CD4-positive, alpha-beta T cell (primary cell): Measurements from ENCODE around the gene AQP9. TPM values are rescaled to one million over a fixed set of nuclear protein-coding genes. Genes with fewer than 3 reads are reported as not detected.

ENCODE experiments used
- ATAC-seq: fragments of 200-7000 bp; cut with Tn5 transposase; one replicate; pipeline ENCODE4 v1.10.0; 2022; ENCODE audit warnings: mild to moderate bottlenecking; ENCODE audit not compliant: poor library complexity
- CTCF ChIA-PET: fragments of 350-600 bp; sonication (Branson Sonifier 250); formaldehyde crosslinking; loops from one replicate; lab custom pipeline; 2021; ENCODE audit warnings: antibody characterized with exemption, inconsistent platforms; lab: Charles Lee
- POLR2A ChIA-PET: fragments of 350-600 bp; sonication (Branson Sonifier 250); formaldehyde crosslinking; loops from one replicate; lab custom pipeline; 2021; ENCODE audit warnings: antibody characterized with exemption, inconsistent platforms; lab: Charles Lee
- DNase-seq, 14 experiments: peaks; one replicate each; pipeline ENCODE4 v3.0.0-alpha.2; 2013 to 2020; ENCODE audit warnings: mixed read lengths in 2 of 14
- H3K27ac ChIP-seq, 2 donors: one replicate each; pipeline versions ENCODE4 v1.5.1 to v1.7.0; 2013; ENCODE audit warnings: low read length in 2 of 2, low read depth in 1 of 2, mild to moderate bottlenecking in 1 of 2
- H3K27me3 ChIP-seq, 2 experiments: 1 replicate in 1 of 2; 2 replicates in 1 of 2; pipeline versions ENCODE4 v1.6.1 to v1.7.0; 2013; ENCODE audit warnings: low read length in 2 of 2, control low read depth in 1 of 2, mild to moderate bottlenecking in 1 of 2, moderate library complexity in 1 of 2; ENCODE audit not compliant: insufficient read depth in 2 of 2, control insufficient read depth in 1 of 2
- H3K36me3 ChIP-seq: one replicate; pipeline ENCODE4 v1.6.1; 2013; ENCODE audit warnings: low read length, control low read depth; ENCODE audit not compliant: insufficient read depth
- H3K4me1 ChIP-seq: one replicate; pipeline ENCODE4 v1.6.1; 2013; ENCODE audit warnings: low read length, control low read depth; ENCODE audit not compliant: insufficient read depth
- H3K4me3 ChIP-seq: one replicate; pipeline ENCODE4 v1.5.1; 2013; ENCODE audit warnings: mild to moderate bottlenecking, low read length, moderate library complexity
- H3K9me3 ChIP-seq, 2 experiments: 1 replicate in 1 of 2; 2 replicates in 1 of 2; pipeline versions ENCODE4 v1.6.1 to v1.7.0; 2013; ENCODE audit warnings: low read length in 2 of 2, mild to moderate bottlenecking in 2 of 2, control low read depth in 1 of 2, moderate library complexity in 1 of 2; ENCODE audit not compliant: control insufficient read depth in 1 of 2, insufficient read depth in 1 of 2
- H3K27ac Mint-ChIP-seq: one replicate; pipeline ENCODE4 v1.8.0; 2020; ENCODE audit warnings: mixed read lengths
- H3K27me3 Mint-ChIP-seq: one replicate; pipeline ENCODE4 v1.8.0; 2021; ENCODE audit warnings: mixed read lengths
- H3K36me3 Mint-ChIP-seq: one replicate; pipeline ENCODE4 v1.8.0; 2021; ENCODE audit warnings: low read depth, mixed read lengths
- H3K4me1 Mint-ChIP-seq: one replicate; pipeline ENCODE4 v1.8.0; 2021; ENCODE audit warnings: low read depth, mixed read lengths
- H3K4me3 Mint-ChIP-seq: one replicate; pipeline ENCODE4 v1.8.0; 2020; ENCODE audit warnings: mild to moderate bottlenecking, mixed read lengths
- H3K9me3 Mint-ChIP-seq: one replicate; pipeline ENCODE4 v1.8.0; 2020; ENCODE audit warnings: mixed read lengths
- CTCF ChIP-seq: fragments of 200-600 bp; IDR thresholded peaks from one replicate; pipeline ENCODE4 v1.8.0; 2022; ENCODE audit warnings: antibody characterized with exemption, mild to moderate bottlenecking
- intact Hi-C, 2 experiments: fragments of 100-400 bp; cut with DNase I in 1 of 2; cut with micrococcal nuclease in 1 of 2; formaldehyde crosslinking; loops; one replicate each; pipeline versions ENCODE4 v1.15.1 to v1.9.0; 2023 to 2025; cut with DNase I, micrococcal nuclease
- total RNA-seq, 174 experiments: library from RNA in 2 of 174; stranded (reverse) in 2 of 174; gene quantifications; one replicate each; pipeline ENCODE4 v1.2.3 and lab custom pipeline; 2021 to 2026

AQP9 gene
- total RNA-seq, 2 experiments from 2014 or later, result 0.31 to 0.55 TPM

DNA sequence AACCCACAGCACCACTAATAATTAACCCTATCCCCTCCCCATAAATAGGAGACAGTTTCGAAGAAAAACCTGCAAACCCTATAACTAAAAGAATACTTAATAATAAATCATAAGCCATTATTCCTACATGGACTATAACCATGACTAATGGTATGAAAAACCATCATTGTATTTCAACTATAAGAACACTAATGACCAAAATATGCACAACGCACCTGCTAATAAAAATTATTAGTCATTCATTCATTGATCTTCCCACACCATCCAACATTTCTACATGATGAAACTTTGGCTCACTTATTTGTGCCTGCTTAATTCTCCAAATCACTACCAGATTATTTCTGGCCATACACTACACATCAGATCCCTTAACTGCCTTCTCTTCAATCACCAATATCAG is 16.6 kb downstream of the AQP9 start:
- no peak overlapping the region for H3K27ac Mint-ChIP-seq
- Histone ChIP-seq H3K4me1 (no peaks in the 10 kb centered on the region), H3K27ac (no peak overlapping the region), H3K27me3 (no peaks in the 10 kb centered on the region), H3K36me3 (no peaks in the 10 kb centered on the region), H3K4me3 (no peak overlapping the region), H3K9me3 (no peaks in the 10 kb centered on the region)
- ChIA-PET POLR2A (no interaction called here), CTCF (no interaction called here)
- no peaks in the 10 kb centered on the region for H3K9me3 Mint-ChIP-seq
- no peak overlapping the region for H3K4me3 Mint-ChIP-seq
- peaks cover 5% of the 10 kb centered on the region for H3K27me3 Mint-ChIP-seq
- no peak for DNase-seq
- no peak for TF ChIP-seq CTCF
- intact Hi-C loops, result no loop called here
- H3K36me3 Mint-ChIP-seq, result no peaks in the 10 kb centered on the region
- ATAC-seq, result no peak
- no peaks in the 10 kb centered on the region for H3K4me1 Mint-ChIP-seq

GRCh38 chr15:58159827-58160386 is 21.7 kb downstream of the AQP9 start:
- POLR2A ChIA-PET, result no interaction called here
- CTCF ChIA-PET, result no interaction called here
- DNase-seq (no peak), ATAC-seq (no peak)
- Histone ChIP-seq H3K4me3 (no peak overlapping the region), H3K36me3 (no peaks in the 10 kb centered on the region), H3K27me3 (peaks cover 4 to 18% of the 10 kb centered on the region in 2 experiments), H3K27ac (no peak overlapping the region), H3K4me1 (no peaks in the 10 kb centered on the region), H3K9me3 (no peaks in the 10 kb centered on the region)
- intact Hi-C loops, result no loop called here
- H3K4me1 Mint-ChIP-seq, result no peaks in the 10 kb centered on the region
- no peaks in the 10 kb centered on the region for H3K9me3 Mint-ChIP-seq
- H3K36me3 Mint-ChIP-seq, result no peaks in the 10 kb centered on the region
- peaks cover 40% of the 10 kb centered on the region for H3K27me3 Mint-ChIP-seq
- H3K4me3 Mint-ChIP-seq, result no peak overlapping the region
- no peak overlapping the region for H3K27ac Mint-ChIP-seq
- TF ChIP-seq CTCF, result no peak

DNA sequence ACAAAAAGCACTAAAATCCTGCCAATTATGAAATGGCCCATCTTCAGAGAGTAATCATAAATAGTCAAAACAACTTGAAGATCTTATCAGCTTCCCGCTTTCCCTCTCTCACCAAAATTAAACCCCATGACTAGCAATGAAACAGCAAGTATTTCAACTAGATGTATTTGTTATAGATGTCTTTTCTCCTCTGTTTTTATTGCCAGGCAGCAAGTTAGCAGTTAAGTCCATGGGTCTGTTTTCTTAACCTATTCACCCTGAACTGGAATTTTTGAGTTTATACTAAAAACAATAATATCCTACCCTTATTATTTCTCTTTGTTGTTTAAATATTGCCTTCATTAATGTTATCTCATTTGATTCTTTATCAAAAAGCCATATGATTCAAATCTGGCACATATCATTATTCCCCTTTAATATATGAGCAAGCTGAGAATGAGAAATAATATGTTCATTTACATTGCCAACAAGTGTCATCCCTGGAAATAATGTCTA is 23.3 kb downstream of the AQP9 start:
- H3K36me3 Mint-ChIP-seq, result no peaks in the 10 kb centered on the region
- H3K4me1 Mint-ChIP-seq, result no peaks in the 10 kb centered on the region
- Histone ChIP-seq H3K36me3 (no peaks in the 10 kb centered on the region), H3K4me1 (no peaks in the 10 kb centered on the region), H3K4me3 (no peak overlapping the region), H3K9me3 (no peaks in the 10 kb centered on the region), H3K27me3 (peaks cover 4 to 18% of the 10 kb centered on the region in 2 experiments), H3K27ac (no peak overlapping the region)
- TF ChIP-seq CTCF, result no peak
- H3K27ac Mint-ChIP-seq, result no peak overlapping the region
- ATAC-seq, result no peak
- POLR2A ChIA-PET, result no interaction called here
- peaks cover 48% of the 10 kb centered on the region for H3K27me3 Mint-ChIP-seq
- no peaks in the 10 kb centered on the region for H3K9me3 Mint-ChIP-seq
- CTCF ChIA-PET, result no interaction called here
- H3K4me3 Mint-ChIP-seq, result no peak overlapping the region
- DNase-seq, result no peak
- intact Hi-C loops, result no loop called here
